HL-60 (cell line): Measurements from ENCODE around the gene ELAVL4.

Experiments used
- DNase-seq, 2 experiments: peaks; one replicate each; pipeline ENCODE4 v3.0.0-alpha.2; 2010 to 2020; ENCODE audit warnings: low read depth in 1 of 2, low spot score in 1 of 2
- H3K27ac ChIP-seq: fragments of 250-450 bp; sonication (Bioruptor Pico); replicated peaks from 2 replicates; pipeline ENCODE4 v1.5.1; 2020; ENCODE audit warnings: mild to moderate bottlenecking, moderate library complexity
- H3K27me3 ChIP-seq: fragments of 250-450 bp; sonication (Bioruptor Pico); 2 replicates; pipeline ENCODE4 v1.5.1; 2021; ENCODE audit warnings: mild to moderate bottlenecking, moderate library complexity; ENCODE audit not compliant: insufficient read depth, poor library complexity, severe bottlenecking
- H3K4me3 ChIP-seq: replicated peaks from 2 replicates; pipeline ENCODE4 v1.5.1; 2011; ENCODE audit warnings: mild to moderate bottlenecking, control low read depth, low read length; ENCODE audit not compliant: insufficient read depth
- GABPA ChIP-seq: IDR thresholded peaks from 2 replicates; pipeline ENCODE4 v1.6.1; 2012; ENCODE audit warnings: low read depth
- POLR2AphosphoS5 ChIP-seq: IDR thresholded peaks from 2 replicates; pipeline ENCODE4 v1.6.1; 2012; ENCODE audit warnings: low read depth
- SPI1 ChIP-seq: IDR thresholded peaks from 2 replicates; pipeline ENCODE4 v1.6.1; 2012; ENCODE audit warnings: low read depth, mild to moderate bottlenecking, borderline replicate concordance
- TF ChIP-seq, protein P1 (sequence below): IDR thresholded peaks from one replicate; pipeline ENCODE4 v1.5.1; 2011; ENCODE audit warnings: low read length, control low read depth, inconsistent platforms; ENCODE audit not compliant: insufficient read depth
- TF ChIP-seq, protein P2 (sequence below): IDR thresholded peaks from 2 replicates; pipeline ENCODE4 v1.6.1; 2012; ENCODE audit warnings: low read depth; ENCODE audit not compliant: insufficient replicate concordance

The ELAVL4 gene

DNA sequence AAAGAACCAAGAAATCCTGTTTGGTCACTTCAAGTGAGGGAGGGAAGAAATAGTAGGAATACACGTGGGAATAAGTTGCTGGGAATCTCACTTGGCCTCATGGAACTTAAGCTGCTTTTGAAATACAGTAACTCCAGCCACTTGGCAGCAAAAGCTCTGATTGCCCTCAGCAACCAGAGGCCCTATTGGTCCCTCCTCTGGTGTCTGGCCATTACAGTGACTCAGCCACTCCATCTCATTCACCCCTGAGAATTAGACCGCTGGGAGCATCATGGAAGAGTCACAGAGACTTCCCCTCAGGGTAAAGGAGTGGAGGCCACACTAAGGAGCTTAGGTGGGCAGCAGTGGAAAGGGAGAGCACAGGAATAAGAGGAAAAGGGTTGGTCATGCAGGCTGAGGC, 99.6 kb downstream of the ELAVL4 start:
- H3K27ac ChIP-seq: no peak overlapping the region
- no peak for TF ChIP-seq POLR2AphosphoS5
- TF ChIP-seq GABPA: no peak
- TF ChIP-seq, protein P1, sequence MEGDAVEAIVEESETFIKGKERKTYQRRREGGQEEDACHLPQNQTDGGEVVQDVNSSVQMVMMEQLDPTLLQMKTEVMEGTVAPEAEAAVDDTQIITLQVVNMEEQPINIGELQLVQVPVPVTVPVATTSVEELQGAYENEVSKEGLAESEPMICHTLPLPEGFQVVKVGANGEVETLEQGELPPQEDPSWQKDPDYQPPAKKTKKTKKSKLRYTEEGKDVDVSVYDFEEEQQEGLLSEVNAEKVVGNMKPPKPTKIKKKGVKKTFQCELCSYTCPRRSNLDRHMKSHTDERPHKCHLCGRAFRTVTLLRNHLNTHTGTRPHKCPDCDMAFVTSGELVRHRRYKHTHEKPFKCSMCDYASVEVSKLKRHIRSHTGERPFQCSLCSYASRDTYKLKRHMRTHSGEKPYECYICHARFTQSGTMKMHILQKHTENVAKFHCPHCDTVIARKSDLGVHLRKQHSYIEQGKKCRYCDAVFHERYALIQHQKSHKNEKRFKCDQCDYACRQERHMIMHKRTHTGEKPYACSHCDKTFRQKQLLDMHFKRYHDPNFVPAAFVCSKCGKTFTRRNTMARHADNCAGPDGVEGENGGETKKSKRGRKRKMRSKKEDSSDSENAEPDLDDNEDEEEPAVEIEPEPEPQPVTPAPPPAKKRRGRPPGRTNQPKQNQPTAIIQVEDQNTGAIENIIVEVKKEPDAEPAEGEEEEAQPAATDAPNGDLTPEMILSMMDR: no peak
- TF ChIP-seq, protein P2, sequence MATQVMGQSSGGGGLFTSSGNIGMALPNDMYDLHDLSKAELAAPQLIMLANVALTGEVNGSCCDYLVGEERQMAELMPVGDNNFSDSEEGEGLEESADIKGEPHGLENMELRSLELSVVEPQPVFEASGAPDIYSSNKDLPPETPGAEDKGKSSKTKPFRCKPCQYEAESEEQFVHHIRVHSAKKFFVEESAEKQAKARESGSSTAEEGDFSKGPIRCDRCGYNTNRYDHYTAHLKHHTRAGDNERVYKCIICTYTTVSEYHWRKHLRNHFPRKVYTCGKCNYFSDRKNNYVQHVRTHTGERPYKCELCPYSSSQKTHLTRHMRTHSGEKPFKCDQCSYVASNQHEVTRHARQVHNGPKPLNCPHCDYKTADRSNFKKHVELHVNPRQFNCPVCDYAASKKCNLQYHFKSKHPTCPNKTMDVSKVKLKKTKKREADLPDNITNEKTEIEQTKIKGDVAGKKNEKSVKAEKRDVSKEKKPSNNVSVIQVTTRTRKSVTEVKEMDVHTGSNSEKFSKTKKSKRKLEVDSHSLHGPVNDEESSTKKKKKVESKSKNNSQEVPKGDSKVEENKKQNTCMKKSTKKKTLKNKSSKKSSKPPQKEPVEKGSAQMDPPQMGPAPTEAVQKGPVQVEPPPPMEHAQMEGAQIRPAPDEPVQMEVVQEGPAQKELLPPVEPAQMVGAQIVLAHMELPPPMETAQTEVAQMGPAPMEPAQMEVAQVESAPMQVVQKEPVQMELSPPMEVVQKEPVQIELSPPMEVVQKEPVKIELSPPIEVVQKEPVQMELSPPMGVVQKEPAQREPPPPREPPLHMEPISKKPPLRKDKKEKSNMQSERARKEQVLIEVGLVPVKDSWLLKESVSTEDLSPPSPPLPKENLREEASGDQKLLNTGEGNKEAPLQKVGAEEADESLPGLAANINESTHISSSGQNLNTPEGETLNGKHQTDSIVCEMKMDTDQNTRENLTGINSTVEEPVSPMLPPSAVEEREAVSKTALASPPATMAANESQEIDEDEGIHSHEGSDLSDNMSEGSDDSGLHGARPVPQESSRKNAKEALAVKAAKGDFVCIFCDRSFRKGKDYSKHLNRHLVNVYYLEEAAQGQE: no peak
- no peak for DNase-seq
- H3K4me3 ChIP-seq: no peak overlapping the region
- H3K27me3 ChIP-seq: no peaks in the 10 kb centered on the region

DNA sequence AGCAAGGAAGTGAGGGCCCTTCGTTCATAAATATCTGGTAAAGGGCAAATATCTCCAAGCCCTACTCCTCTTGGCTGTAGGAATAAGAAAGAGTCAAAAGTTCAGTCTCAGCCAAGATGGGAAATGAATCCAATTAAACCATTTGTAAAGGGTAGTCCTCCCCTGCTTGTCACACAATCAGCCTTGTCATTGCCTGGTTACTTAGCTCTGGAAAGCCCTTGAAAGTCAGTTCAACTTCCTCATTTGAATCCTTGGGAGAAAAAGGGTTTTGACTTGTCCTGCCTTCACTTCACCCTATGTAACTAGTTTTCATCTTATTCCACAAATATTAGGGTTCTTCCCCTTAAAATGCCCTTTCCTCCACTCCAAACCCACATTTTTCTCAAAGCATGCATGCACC, 100.0 kb downstream of the ELAVL4 start:
- no peak overlapping the region for H3K4me3 ChIP-seq
- DNase-seq: no peak
- no peaks in the 10 kb centered on the region for H3K27me3 ChIP-seq
- H3K27ac ChIP-seq: no peak overlapping the region
- no peak for TF ChIP-seq POLR2AphosphoS5
- TF ChIP-seq, protein P2: no peak
- TF ChIP-seq SPI1: no peak
- TF ChIP-seq GABPA: no peak
- TF ChIP-seq, protein P1: no peak

DNA sequence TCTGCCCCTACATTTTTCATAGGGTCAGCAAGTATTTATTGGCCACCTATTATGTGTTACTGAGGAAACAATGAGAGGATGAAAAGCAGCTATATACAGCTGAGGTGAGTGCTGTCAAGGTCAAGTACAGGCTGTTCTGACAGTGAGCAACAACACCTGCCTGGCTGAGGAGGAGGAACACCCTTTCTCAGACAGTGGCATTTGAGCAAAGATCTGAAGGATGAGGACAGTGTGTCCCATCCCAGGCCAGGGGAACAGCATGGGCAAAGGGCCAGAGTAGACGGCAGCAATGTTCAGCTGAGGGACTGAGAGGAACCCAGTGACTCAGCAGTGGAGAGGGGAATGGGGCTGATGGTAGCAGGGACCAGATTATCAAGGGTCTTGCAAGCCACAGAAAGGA, 101.0 kb downstream of the ELAVL4 start:
- Histone ChIP-seq H3K27ac (no peak overlapping the region), H3K4me3 (no peak overlapping the region), H3K27me3 (peaks cover 3% of the 10 kb centered on the region)
- TF ChIP-seq POLR2AphosphoS5: no peak
- TF ChIP-seq, protein P2: no peak
- no peak for DNase-seq

DNA sequence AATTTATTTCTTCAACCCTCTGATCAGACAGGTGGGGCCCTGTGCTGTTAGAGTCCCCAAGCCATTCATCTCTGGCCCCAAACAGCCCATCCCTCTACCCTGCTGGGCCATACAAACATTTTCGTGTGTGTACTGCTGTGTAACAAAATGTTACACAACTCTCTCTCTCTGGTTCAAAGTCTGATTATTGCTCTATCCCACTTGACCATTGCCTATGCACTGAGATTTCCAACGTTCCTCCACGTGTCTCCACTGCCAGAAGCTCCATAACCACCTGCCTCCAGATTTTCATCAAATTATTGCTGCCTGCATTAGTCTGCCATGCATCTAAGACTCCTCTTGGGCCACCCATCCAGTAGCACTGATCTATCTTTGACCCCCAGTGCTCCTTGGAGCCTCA, 104.8 kb downstream of the ELAVL4 start:
- Histone ChIP-seq H3K27me3 (peaks cover 3% of the 10 kb centered on the region), H3K4me3 (no peak overlapping the region), H3K27ac (no peak overlapping the region)
- no peak for TF ChIP-seq SPI1
- no peak for TF ChIP-seq GABPA
- TF ChIP-seq, protein P2: no peak
- TF ChIP-seq, protein P1: no peak
- no peak for TF ChIP-seq POLR2AphosphoS5
- DNase-seq: no peak
